C4-2B (cell line): ENCODE measurements around the gene KCNIP1.

Source experiments
- ZFX ChIP-seq: fragments of 450-650 bp; IDR thresholded peaks from 2 replicates; pipeline ENCODE4 v1.6.1; 2017
- TF ChIP-seq, protein P1 (sequence below): fragments of 450-650 bp; conservative IDR thresholded peaks from 2 replicates; pipeline ENCODE4 v1.5.1; 2017; ENCODE audit warnings: mild to moderate bottlenecking

- TF ChIP-seq, protein P1, sequence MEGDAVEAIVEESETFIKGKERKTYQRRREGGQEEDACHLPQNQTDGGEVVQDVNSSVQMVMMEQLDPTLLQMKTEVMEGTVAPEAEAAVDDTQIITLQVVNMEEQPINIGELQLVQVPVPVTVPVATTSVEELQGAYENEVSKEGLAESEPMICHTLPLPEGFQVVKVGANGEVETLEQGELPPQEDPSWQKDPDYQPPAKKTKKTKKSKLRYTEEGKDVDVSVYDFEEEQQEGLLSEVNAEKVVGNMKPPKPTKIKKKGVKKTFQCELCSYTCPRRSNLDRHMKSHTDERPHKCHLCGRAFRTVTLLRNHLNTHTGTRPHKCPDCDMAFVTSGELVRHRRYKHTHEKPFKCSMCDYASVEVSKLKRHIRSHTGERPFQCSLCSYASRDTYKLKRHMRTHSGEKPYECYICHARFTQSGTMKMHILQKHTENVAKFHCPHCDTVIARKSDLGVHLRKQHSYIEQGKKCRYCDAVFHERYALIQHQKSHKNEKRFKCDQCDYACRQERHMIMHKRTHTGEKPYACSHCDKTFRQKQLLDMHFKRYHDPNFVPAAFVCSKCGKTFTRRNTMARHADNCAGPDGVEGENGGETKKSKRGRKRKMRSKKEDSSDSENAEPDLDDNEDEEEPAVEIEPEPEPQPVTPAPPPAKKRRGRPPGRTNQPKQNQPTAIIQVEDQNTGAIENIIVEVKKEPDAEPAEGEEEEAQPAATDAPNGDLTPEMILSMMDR = no peak
- TF ChIP-seq ZFX = no peak
Measured at GRCh38 chr5:170501361-170501760, 2.5 kb upstream of the KCNIP1 start.
